ENCODE measurements around the gene SNTA1.

DNA sequence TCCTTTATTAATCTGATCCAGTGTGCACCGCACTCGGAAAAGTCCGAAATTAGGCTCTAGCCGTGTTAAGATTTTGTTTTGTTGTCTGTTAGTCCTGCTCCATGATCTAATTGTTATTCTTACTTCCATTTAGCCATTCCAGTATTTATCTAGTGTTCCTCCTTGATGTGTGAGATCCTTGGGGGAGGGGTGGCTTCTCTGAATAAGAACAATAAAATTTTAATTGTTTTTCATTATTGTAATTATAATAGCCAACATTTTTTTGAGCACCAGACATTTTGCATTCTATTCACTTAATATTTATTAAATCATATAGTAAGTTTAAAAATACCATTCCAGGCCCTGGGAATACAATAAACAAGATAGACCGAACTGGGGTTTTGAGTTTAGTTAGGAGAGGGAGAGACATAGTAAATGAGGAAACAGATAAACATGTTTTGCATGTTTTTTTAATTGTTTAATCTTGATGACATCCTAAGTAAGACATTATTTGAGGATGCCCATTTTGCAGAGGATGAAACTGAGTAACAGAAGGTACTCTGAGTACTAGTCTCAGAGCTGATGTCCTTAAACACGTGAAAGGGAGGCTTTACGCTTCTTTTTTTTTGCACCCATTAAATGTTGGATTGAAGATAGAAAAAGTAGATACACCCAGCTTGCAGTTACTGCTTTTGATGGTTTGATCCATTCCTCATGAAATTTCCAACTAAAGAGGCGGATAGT is 47.5 kb upstream of the SNTA1 start:
- TF ChIP-seq ZNF331 (CRISPR knock-in tag; IDR thresholded peaks at IDR 0.05) (no peak), MEIS2 (CRISPR knock-in tag; IDR thresholded peaks at IDR 0.05) (no peak), ELF4 (CRISPR knock-in tag; IDR thresholded peaks at IDR 0.05; ENCODE audit: borderline replicate concordance) (no peak), POLR2A (IDR thresholded peaks at IDR 0.05; ENCODE audit: insufficient read depth in 1 of 2, low read depth in 2 of 2, low read length in 2 of 2) (no peak)
